Measurements from ENCODE around the gene MTFR1L.

DNA sequence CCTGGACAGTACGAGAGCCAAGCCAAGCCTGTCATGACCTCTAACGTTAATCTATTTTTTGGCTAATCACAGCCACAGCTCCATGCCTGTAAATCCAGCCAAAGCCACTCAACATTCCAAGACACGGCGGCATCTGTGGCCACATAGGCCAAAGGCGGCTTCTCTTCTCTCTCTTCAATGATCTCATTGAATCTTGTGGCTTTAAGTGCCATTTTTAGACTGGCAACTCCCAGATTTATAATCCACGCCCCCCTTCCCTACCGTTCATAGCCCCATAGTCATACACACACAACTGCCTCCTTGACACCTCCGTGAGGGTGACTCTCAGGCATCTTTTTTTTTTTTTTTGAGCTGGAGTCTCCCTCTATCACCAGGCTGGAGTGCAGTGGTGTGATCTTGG, 25.4 kb upstream of the MTFR1L start:
- TF ChIP-seq CTCF (IDR thresholded peaks at IDR 0.05) (no peak), POLR2A (IDR thresholded peaks at IDR 0.05) (no peak), POLR2AphosphoS5 (IDR thresholded peaks at IDR 0.05; ENCODE audit: insufficient read depth in 1 of 2, low read depth in 1 of 2) (no peak)

Measured in vagina (tissue), 2 donors.